Inferior parietal cortex (tissue), 1 donor: ENCODE data around the gene RMND5B.
"Not testable (repeated sequence)": the region's sequence is repeated elsewhere in the genome, so short reads cannot be mapped to it uniquely, and the experiment has no call there.

Experiments used
- DNase-seq: peaks from one replicate; pipeline ENCODE4 v3.0.0-alpha.2; 2016; ENCODE audit errors: extremely low spot score

The RMND5B gene

GRCh38 chr5:178130234-178130575, 609 bp upstream of the RMND5B start:
- DNase-seq: not testable (repeated sequence)

GRCh38 chr5:178131446-178131996, 707 bp downstream of the RMND5B start:
- no peak for DNase-seq

GRCh38 chr5:178136990-178137389, 6.2 kb downstream of the RMND5B start:
- no peak for DNase-seq

GRCh38 chr5:178137991-178138390, 7.2 kb downstream of the RMND5B start:
- DNase-seq: no peak

DNA sequence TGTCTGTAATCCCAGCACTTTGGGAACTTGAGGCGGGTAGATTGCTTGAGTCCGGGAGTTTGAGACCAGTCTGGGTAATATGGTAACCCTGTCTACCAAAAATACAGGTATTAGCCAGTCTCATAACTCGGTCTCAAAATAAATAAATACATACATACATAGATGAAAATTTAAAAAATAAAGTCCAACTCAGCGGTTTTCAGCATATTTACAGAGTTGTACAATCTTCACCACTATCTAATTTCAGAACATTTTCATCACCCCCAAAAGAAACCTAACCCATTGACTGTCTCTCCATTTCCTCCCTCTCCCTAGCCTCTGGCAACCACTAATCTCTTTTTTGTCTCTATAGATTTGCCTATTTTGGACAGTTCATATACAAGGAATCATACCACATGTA, 10.7 kb downstream of the RMND5B start:
- no peak for DNase-seq

DNA sequence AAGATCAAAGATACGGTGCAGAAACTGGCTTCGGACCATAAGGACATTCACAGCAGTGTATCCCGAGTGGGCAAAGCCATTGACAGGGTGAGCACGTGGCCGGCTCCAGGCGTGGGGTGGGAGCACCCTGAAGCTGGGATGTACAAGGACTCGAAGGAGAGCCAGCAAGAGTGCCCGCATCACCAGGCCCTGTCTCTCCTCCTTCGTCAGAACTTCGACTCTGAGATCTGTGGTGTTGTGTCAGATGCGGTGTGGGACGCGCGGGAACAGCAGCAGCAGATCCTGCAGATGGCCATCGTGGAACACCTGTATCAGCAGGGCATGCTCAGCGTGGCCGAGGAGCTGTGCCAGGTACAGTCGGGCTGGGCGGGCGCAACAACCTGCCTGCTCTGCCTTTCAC, 11.8 kb downstream of the RMND5B start:
- no peak for DNase-seq

- DNase-seq: no peak
These were observed 12.4 kb downstream of the RMND5B start for GRCh38 chr5:178143246-178143645.

DNA sequence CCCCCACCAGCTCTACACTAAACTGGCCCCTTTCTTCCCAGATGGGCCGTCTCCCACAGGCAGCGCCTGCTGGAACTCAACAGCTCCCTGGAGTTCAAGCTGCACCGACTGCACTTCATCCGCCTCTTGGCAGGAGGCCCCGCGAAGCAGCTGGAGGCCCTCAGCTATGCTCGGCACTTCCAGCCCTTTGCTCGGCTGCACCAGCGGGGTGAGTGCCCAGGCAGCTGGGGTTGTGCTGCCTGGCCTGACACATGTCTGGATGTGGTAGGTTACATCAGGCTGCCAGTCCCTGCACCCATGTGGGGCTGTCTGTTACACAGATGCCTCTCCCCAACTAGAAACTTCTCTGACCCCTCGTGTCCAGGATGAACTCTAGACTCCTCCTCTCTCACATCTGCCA, 13.1 kb downstream of the RMND5B start:
- DNase-seq: no peak

DNA sequence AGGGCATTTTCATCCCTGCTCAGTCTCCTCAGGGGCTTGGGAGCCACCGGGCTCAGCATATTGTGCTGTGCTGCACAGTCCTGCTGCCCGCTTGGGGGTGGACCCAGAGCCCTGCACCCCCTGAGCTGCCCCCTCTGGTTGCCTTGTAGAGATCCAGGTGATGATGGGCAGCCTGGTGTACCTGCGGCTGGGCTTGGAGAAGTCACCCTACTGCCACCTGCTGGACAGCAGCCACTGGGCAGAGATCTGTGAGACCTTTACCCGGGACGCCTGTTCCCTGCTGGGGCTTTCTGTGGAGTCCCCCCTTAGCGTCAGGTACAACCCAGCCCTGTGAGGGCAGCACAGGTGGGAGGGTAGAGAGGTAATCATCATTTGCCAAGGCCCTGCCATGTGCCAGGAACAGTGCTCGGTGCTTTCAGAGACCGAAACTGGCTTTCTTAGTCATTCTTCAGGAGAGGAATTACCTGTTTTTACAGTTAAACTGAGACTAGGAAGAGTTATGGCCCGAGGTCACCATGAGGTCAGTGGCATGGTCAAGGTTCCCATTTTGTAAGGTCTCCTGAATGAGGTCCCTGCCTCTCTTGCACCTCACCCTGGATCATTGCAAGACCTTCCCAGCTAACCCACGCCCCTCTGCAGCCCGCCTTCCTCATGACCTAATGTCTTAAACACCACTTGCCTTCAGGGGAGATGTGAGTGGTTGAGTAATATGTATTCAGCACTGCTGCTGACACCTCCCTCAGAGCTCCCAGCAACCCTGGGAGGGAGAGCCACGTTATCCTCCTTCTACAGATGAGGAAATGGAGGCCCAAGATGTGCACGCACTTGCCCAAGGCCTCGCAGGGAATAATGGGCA, 15.4 kb downstream of the RMND5B start:
- DNase-seq: no peak

DNA sequence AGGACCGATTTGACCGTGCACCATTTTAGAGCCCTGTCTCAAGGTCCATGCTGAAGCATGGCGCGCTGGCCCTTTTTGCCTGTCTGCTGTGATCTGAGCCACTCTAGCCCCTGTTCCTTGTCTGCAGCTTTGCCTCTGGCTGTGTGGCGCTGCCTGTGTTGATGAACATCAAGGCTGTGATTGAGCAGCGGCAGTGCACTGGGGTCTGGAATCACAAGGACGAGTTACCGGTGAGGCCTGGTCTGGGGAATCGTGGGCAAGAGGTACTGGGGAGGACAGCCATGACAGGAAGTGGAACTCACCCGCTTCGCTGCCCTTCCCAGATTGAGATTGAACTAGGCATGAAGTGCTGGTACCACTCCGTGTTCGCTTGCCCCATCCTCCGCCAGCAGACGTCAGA, 16.6 kb downstream of the RMND5B start:
- no peak for DNase-seq

GRCh38 chr5:178149199-178149932, 18.6 kb downstream of the RMND5B start:
- DNase-seq: no peak

GRCh38 chr5:178150977-178151734, 20.3 kb downstream of the RMND5B start:
- DNase-seq: no peak

- DNase-seq: no peak
These were observed 22.0 kb downstream of the RMND5B start for GRCh38 chr5:178152491-178153444.

DNA sequence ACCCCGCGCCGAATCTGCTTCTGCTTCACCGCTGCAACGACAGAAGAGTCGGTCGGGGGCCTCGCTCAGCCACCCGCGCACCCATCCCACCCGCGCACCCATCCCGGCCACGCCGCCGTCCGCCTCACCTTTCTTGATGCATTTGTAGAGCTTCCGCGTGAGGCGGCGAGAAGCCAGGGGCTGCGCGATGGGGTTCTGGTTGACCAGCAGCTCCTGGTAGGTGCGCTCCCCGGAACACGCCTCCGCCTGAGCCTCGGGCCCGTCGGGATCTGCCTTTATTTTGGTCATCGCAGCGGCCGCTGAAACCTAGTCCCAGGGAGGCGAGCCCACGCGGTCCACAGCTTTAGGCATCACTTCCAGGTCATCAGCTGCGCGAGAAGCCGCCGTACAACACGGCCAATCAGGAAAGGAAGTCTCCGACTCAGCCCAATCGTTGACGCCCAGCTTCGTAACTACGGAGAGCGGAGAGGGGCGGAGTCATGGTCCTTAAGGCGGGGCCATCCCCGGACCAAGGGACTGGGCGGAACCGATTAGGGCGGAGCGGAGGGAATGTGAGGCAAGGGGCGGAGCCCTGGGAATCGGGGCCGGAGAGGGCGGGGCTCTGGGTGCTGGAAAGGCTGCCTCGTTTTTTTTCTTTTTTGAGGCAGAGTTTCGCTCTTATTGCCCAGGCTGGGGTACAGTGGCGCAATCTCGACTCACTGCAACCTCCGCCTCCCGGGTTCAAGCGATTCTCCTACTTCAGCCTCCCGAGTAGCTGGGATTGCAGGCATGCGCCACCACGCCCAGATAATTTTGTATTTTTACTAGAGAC, 22.9 kb downstream of the RMND5B start, which contains the start of gene NHP2:
Gene NHP2, minus strand, starts transcription at position 356 of the 811 bp plus-strand sequence. Its CDS starts 68 bp downstream, at position 288.
- DNase-seq: peak; percentile 100

GRCh38 chr5:178155065-178155464, 24.3 kb downstream of the RMND5B start:
- DNase-seq: no peak

DNA sequence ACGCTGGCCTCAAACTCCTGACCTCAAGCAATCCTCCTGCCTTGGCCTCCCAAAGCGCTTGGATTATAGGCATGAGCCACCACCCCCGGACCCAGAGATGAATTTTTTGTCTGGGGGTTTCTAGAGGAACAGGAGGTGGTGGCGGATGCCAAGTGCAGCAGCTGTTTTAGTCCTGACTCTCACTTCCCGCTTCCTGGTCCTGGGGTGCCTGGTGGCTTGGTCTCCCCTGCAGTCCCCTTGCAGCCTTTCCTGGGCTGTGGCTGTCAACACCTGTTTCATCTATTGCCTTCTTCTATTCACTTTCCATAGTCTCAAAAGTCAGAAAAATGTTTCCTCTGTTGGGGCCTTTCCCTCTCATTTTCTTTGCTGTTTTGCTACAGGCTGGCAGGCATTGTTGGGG, 29.4 kb downstream of the RMND5B start:
- DNase-seq: no peak

- DNase-seq: no peak
These were observed 31.7 kb downstream of the RMND5B start for GRCh38 chr5:178162481-178162880.

- peak; percentile 89 for DNase-seq
These were observed 33.2 kb downstream of the RMND5B start for GRCh38 chr5:178163772-178164735.

- DNase-seq: no peak
These were observed 34.8 kb downstream of the RMND5B start for GRCh38 chr5:178165581-178165980.
